ENCODE measurements around the gene FAM204A.

Gene FAM204A

GRCh38 chr10:118309911-118310310 is 32.2 kb downstream of the FAM204A start:
- no peaks in the 10 kb centered on the region for H3F3A ChIP-seq (ENCODE audit: low read depth)
- H3K79me2 ChIP-seq (ENCODE audit: insufficient read depth, low read length), result no peaks in the 10 kb centered on the region
- no peak overlapping the region for H3K4me2 ChIP-seq (ENCODE audit: low read depth, low read length, poor library complexity, severe bottlenecking)
- no peaks in the 10 kb centered on the region for H3K9me3 ChIP-seq (ENCODE audit: insufficient read depth, low read depth, low read length)
- H2AFZ ChIP-seq (ENCODE audit: low read length), result no peak overlapping the region
- no peak overlapping the region for H3K9ac ChIP-seq (ENCODE audit: low read depth, low read length, poor library complexity, severe bottlenecking)
- no peaks in the 10 kb centered on the region for H3K9me2 ChIP-seq (replicated peaks; ENCODE audit: low read depth, low read length)
- no peaks in the 10 kb centered on the region for H3K27me3 ChIP-seq (ENCODE audit: insufficient read depth, low read length, poor library complexity, severe bottlenecking)
- H3K4me1 ChIP-seq (ENCODE audit: insufficient read depth, low read length, poor library complexity, severe bottlenecking), result no peaks in the 10 kb centered on the region
- H4K20me1 ChIP-seq (ENCODE audit: insufficient read depth, low read length, poor library complexity, severe bottlenecking), result no peaks in the 10 kb centered on the region
- TF ChIP-seq, protein P1, sequence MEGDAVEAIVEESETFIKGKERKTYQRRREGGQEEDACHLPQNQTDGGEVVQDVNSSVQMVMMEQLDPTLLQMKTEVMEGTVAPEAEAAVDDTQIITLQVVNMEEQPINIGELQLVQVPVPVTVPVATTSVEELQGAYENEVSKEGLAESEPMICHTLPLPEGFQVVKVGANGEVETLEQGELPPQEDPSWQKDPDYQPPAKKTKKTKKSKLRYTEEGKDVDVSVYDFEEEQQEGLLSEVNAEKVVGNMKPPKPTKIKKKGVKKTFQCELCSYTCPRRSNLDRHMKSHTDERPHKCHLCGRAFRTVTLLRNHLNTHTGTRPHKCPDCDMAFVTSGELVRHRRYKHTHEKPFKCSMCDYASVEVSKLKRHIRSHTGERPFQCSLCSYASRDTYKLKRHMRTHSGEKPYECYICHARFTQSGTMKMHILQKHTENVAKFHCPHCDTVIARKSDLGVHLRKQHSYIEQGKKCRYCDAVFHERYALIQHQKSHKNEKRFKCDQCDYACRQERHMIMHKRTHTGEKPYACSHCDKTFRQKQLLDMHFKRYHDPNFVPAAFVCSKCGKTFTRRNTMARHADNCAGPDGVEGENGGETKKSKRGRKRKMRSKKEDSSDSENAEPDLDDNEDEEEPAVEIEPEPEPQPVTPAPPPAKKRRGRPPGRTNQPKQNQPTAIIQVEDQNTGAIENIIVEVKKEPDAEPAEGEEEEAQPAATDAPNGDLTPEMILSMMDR (conservative IDR thresholded peaks at IDR 0.05; ENCODE audit: low read length), result no peak
- no peak for TF ChIP-seq EZH2phosphoT487 (IDR thresholded peaks at IDR 0.05; ENCODE audit: borderline replicate concordance)
- no peak overlapping the region for H3K4me3 ChIP-seq (ENCODE audit: low read length, poor library complexity, severe bottlenecking)
- peaks cover 63% of the 10 kb centered on the region for H3K36me3 ChIP-seq (ENCODE audit: insufficient read depth, low read length)

DNA sequence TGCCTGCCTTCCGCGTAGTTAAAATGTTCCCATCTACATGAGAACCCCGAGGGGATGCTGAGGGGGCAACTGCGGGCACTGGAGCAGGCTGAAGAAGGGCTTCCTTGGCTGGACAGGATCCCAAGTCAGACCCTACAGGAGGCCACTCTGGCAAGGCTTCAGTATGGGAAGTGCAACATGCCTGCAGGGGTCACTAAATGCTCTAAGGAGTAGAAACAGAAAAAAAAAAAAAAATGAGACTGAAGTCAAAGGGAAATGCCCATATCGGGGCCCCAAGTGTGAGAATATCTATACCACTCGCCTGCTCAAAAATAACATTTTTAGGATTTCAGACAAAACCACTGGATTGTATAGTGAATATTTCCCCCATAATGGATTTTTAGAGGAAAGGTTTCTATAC is 33.5 kb downstream of the FAM204A start:
- Histone ChIP-seq H3K9me2 (replicated peaks; ENCODE audit: low read depth, low read length) (no peaks in the 10 kb centered on the region), H3K27me3 (ENCODE audit: insufficient read depth, low read length, poor library complexity, severe bottlenecking) (no peaks in the 10 kb centered on the region), H3K4me3 (ENCODE audit: low read length, poor library complexity, severe bottlenecking) (no peak overlapping the region), H3K4me2 (ENCODE audit: low read depth, low read length, poor library complexity, severe bottlenecking) (no peak overlapping the region), H3F3A (ENCODE audit: low read depth) (no peaks in the 10 kb centered on the region), H3K9me3 (ENCODE audit: insufficient read depth, low read depth, low read length) (no peaks in the 10 kb centered on the region), H3K4me1 (ENCODE audit: insufficient read depth, low read length, poor library complexity, severe bottlenecking) (no peaks in the 10 kb centered on the region), H3K79me2 (ENCODE audit: insufficient read depth, low read length) (no peaks in the 10 kb centered on the region), H2AFZ (ENCODE audit: low read length) (no peak overlapping the region), H3K36me3 (ENCODE audit: insufficient read depth, low read length) (peaks cover 58% of the 10 kb centered on the region), H3K9ac (ENCODE audit: low read depth, low read length, poor library complexity, severe bottlenecking) (no peak overlapping the region), H4K20me1 (ENCODE audit: insufficient read depth, low read length, poor library complexity, severe bottlenecking) (no peaks in the 10 kb centered on the region)
- TF ChIP-seq EZH2phosphoT487 (IDR thresholded peaks at IDR 0.05; ENCODE audit: borderline replicate concordance), result no peak
- TF ChIP-seq, protein P1 (conservative IDR thresholded peaks at IDR 0.05; ENCODE audit: low read length), result peak; percentile 32

DNA sequence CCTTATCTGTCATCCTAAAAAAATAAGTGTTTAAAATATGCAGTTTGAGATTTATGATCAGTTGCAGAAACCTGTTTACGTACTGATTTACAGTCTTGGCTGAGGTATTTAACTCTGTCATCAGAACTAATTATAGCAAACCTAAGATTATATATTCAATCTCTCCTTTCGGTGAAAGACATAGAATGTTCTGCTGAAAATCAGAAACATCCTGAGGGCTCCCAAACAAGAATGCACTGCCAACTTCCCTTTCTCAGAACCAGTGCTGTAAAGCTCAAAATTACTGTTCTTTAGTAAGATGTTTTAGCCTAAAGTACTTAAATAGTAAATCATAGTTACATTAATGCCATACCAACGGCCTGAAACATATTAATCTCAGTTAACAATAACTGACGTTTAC is 34.3 kb downstream of the FAM204A start:
- no peaks in the 10 kb centered on the region for H3K4me1 ChIP-seq (ENCODE audit: insufficient read depth, low read length, poor library complexity, severe bottlenecking)
- H3F3A ChIP-seq (ENCODE audit: low read depth), result no peaks in the 10 kb centered on the region
- no peak overlapping the region for H3K9ac ChIP-seq (ENCODE audit: low read depth, low read length, poor library complexity, severe bottlenecking)
- no peaks in the 10 kb centered on the region for H3K9me2 ChIP-seq (replicated peaks; ENCODE audit: low read depth, low read length)
- H3K36me3 ChIP-seq (ENCODE audit: insufficient read depth, low read length), result peaks cover 54% of the 10 kb centered on the region
- TF ChIP-seq, protein P1 (conservative IDR thresholded peaks at IDR 0.05; ENCODE audit: low read length), result no peak
- no peak for TF ChIP-seq EZH2phosphoT487 (IDR thresholded peaks at IDR 0.05; ENCODE audit: borderline replicate concordance)
- no peaks in the 10 kb centered on the region for H3K27me3 ChIP-seq (ENCODE audit: insufficient read depth, low read length, poor library complexity, severe bottlenecking)
- H3K79me2 ChIP-seq (ENCODE audit: insufficient read depth, low read length), result no peaks in the 10 kb centered on the region
- H4K20me1 ChIP-seq (ENCODE audit: insufficient read depth, low read length, poor library complexity, severe bottlenecking), result no peaks in the 10 kb centered on the region
- H3K4me2 ChIP-seq (ENCODE audit: low read depth, low read length, poor library complexity, severe bottlenecking), result no peak overlapping the region
- H3K4me3 ChIP-seq (ENCODE audit: low read length, poor library complexity, severe bottlenecking), result no peak overlapping the region
- no peaks in the 10 kb centered on the region for H3K9me3 ChIP-seq (ENCODE audit: insufficient read depth, low read depth, low read length)
- no peak overlapping the region for H2AFZ ChIP-seq (ENCODE audit: low read length)

Measured in Loucy (cell line).